Measurements from ENCODE around the gene METTL16. TPM values are rescaled to one million over a fixed set of nuclear protein-coding genes. Genes with fewer than 3 reads are reported as not detected.

The METTL16 gene
- total and polyA plus RNA-seq, 7 donors = 11.2 to 33.0 (median 23.5) TPM

DNA sequence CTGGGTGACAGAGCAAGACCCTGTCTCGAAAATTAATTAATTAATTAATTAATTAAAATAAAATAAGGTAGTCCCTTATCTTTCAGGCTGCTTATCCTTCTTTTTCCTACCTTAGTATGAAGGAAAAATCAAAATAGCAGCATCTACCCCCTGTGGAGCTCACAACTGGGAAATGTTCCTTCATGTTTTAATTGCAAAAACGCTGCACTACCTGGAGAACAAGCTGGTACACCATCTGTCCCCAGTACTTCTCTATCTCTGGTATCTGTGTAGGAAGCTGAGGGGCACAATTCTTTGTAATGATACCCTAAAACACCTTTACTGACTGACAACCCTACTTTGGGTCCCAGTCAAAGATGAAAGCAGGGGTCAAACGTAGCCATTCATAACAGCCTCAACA, 55.7 kb downstream of the METTL16 start:
- H3K27me3 ChIP-seq (ENCODE audit: insufficient read depth in 3 of 3, low read length in 2 of 3) = no peaks in the 10 kb centered on the region
- ATAC-seq (no peak), DNase-seq (no peak)
- WGBS, 3 donors = 91 to 96% (median 94%) methylated on average over 3 of the region's 3 CpGs
- intact Hi-C loops (cut with DNase I) = no loop called here
- no peaks in the 10 kb centered on the region for H3K9me3 ChIP-seq
- no peak overlapping the region for H3K27ac ChIP-seq
- no peak overlapping the region for H3K4me3 ChIP-seq
- no peaks in the 10 kb centered on the region for H3K4me1 ChIP-seq
- TF ChIP-seq, protein P1, sequence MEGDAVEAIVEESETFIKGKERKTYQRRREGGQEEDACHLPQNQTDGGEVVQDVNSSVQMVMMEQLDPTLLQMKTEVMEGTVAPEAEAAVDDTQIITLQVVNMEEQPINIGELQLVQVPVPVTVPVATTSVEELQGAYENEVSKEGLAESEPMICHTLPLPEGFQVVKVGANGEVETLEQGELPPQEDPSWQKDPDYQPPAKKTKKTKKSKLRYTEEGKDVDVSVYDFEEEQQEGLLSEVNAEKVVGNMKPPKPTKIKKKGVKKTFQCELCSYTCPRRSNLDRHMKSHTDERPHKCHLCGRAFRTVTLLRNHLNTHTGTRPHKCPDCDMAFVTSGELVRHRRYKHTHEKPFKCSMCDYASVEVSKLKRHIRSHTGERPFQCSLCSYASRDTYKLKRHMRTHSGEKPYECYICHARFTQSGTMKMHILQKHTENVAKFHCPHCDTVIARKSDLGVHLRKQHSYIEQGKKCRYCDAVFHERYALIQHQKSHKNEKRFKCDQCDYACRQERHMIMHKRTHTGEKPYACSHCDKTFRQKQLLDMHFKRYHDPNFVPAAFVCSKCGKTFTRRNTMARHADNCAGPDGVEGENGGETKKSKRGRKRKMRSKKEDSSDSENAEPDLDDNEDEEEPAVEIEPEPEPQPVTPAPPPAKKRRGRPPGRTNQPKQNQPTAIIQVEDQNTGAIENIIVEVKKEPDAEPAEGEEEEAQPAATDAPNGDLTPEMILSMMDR (IDR thresholded peaks at IDR 0.05) = no peak
- peaks cover 0 to 49% of the 10 kb centered on the region in 2 donors for H3K36me3 ChIP-seq (ENCODE audit: insufficient read depth in 1 of 2, low read depth in 1 of 2)

DNA sequence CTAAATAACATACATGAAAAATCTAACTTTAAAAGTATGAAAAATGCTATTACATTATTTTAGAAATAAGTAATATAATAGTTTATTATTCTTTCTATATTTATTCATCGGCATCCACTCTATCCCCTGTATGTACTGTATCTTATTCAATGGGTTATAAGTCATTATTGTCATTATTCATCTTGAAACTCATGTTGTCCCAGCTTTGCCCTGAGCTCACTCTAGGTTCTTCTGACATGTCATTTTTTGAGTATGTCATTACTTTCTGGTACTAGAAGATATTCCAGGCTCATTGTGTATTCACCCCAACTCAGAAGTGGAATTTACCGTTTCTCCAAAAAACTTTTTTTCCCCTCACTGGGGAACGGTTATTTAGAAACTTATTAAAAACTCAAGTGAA, 57.8 kb downstream of the METTL16 start:
- H3K9me3 ChIP-seq = no peaks in the 10 kb centered on the region
- 87 to 91% (median 89%) methylated on average over 3 of the region's 3 CpGs for WGBS, 3 donors
- no peak overlapping the region for H3K27ac ChIP-seq
- H3K4me3 ChIP-seq = no peak overlapping the region
- H3K4me1 ChIP-seq = no peaks in the 10 kb centered on the region
- ATAC-seq (no peak), DNase-seq (no peak)
- H3K27me3 ChIP-seq (ENCODE audit: insufficient read depth in 3 of 3, low read length in 2 of 3) = no peaks in the 10 kb centered on the region
- TF ChIP-seq, protein P1 (IDR thresholded peaks at IDR 0.05) = no peak
- intact Hi-C loops (cut with DNase I) = no loop called here
- peaks cover 0 to 29% of the 10 kb centered on the region in 2 donors for H3K36me3 ChIP-seq (ENCODE audit: insufficient read depth in 1 of 2, low read depth in 1 of 2)

DNA sequence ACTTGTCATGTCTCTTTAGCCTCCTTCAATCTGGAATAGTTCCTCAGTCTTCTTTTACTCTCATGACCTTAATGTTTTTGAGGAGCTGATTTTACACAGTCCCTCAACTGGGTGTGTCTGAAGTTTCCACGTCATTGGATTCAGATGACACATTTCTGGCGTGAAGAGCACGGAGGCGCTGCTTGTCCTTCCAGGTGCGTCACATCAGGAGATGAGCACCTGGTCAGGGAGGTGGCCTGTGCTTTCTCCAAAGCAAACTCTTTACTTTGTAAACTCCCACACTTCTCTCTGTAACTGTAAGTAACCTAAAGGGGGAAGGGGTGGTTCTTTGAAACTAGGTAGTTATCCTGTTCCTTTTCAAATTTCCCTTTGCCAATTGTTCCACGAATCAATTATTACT, 58.4 kb downstream of the METTL16 start:
- Histone ChIP-seq H3K4me3 (no peak overlapping the region), H3K4me1 (no peaks in the 10 kb centered on the region), H3K27me3 (ENCODE audit: insufficient read depth in 3 of 3, low read length in 2 of 3) (no peaks in the 10 kb centered on the region), H3K36me3 (ENCODE audit: insufficient read depth in 1 of 2, low read depth in 1 of 2) (peaks cover 0 to 23% of the 10 kb centered on the region in 2 donors), H3K27ac (no peak overlapping the region), H3K9me3 (no peaks in the 10 kb centered on the region)
- TF ChIP-seq, protein P1 (IDR thresholded peaks at IDR 0.05) = no peak
- ATAC-seq (no peak), DNase-seq (no peak)
- intact Hi-C loops (cut with DNase I) = no loop called here
- WGBS, 3 donors = 76 to 84% (median 77%) methylated on average over 6 of the region's 6 CpGs

DNA sequence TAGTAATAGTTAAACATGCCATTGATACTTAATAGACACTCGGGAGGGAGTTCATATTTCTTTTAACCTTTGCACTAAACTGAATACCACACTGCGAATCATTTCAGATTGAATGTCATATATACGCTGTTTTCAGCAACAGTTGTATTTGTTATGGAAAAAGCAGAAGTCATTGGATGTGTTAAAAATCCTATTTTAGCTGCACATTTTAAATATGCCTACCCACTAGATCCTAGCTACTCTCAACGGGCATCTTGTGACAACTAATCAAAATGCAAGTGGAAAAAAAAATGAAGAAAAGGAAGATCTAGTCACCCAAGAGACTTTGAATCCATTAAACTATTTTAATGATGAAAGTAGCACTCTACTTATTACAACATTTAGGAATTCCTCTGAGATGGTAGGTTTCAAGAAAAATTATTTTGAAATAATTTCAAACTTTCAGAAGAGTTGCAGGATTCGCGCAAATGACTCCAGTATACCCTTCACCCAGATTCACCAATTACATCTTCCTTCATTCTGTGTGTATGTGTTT, 59.4 kb downstream of the METTL16 start:
- H3K27me3 ChIP-seq (ENCODE audit: insufficient read depth in 3 of 3, low read length in 2 of 3) = no peaks in the 10 kb centered on the region
- H3K9me3 ChIP-seq = no peaks in the 10 kb centered on the region
- peaks cover 0 to 16% of the 10 kb centered on the region in 2 donors for H3K36me3 ChIP-seq (ENCODE audit: insufficient read depth in 1 of 2, low read depth in 1 of 2)
- no peak for DNase-seq
- 60 to 81% (median 64%) methylated on average over 6 of the region's 6 CpGs for WGBS, 3 donors
- H3K4me1 ChIP-seq = no peaks in the 10 kb centered on the region
- H3K27ac ChIP-seq = no peak overlapping the region
- TF ChIP-seq, protein P1 (IDR thresholded peaks at IDR 0.05) = no peak
- no peak overlapping the region for H3K4me3 ChIP-seq
- no peak for ATAC-seq
- intact Hi-C loops (cut with DNase I) = no loop called here

DNA sequence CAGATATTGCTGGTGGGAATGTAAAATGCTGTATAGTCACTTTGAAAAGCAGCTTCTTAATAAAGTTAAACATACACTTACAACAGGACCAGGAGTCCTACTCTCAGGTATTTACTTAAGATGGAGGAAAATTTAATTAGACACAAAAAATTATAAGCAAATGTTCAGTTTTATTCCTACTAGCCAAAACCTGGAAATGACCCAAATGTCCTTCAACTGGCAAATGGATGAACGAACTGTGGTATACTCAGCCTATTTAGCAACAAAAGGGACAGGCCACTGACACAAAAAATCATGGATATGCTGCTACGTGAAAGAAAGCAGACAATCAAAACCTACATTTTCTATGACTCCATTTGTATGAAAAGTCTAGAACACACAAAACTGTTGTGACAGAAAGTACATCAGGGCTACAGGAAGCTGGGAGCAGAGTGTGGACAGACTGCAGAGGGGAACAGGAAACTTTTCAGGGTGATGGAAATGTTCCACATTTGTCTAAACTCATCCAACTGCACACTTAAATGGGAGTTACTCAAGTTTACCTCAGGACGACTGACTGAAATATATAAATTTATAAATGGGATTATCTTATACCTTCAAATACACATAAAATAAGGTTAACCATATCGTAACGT, 61.6 kb downstream of the METTL16 start:
- Histone ChIP-seq H3K27ac (no peak overlapping the region), H3K27me3 (ENCODE audit: insufficient read depth in 3 of 3, low read length in 2 of 3) (no peaks in the 10 kb centered on the region), H3K4me1 (no peaks in the 10 kb centered on the region), H3K36me3 (ENCODE audit: insufficient read depth in 1 of 2, low read depth in 1 of 2) (peaks cover 0 to 6% of the 10 kb centered on the region in 2 donors), H3K9me3 (no peaks in the 10 kb centered on the region), H3K4me3 (no peak overlapping the region)
- TF ChIP-seq, protein P1 (IDR thresholded peaks at IDR 0.05) = no peak
- 69 to 77% (median 74%) methylated on average over 5 of the region's 5 CpGs for WGBS, 3 donors
- DNase-seq (no peak), ATAC-seq (no peak)
- intact Hi-C loops (cut with DNase I) = no loop called here

Data from psoas muscle (tissue), 8 donors.